ENCODE results near the gene ATP10A. TPM values are rescaled to one million over a fixed set of nuclear protein-coding genes. Genes with fewer than 3 reads are reported as not detected.

The ATP10A gene
- total RNA-seq, 2 donors from 2014 or later = 5.6 to 14.3 TPM

DNA sequence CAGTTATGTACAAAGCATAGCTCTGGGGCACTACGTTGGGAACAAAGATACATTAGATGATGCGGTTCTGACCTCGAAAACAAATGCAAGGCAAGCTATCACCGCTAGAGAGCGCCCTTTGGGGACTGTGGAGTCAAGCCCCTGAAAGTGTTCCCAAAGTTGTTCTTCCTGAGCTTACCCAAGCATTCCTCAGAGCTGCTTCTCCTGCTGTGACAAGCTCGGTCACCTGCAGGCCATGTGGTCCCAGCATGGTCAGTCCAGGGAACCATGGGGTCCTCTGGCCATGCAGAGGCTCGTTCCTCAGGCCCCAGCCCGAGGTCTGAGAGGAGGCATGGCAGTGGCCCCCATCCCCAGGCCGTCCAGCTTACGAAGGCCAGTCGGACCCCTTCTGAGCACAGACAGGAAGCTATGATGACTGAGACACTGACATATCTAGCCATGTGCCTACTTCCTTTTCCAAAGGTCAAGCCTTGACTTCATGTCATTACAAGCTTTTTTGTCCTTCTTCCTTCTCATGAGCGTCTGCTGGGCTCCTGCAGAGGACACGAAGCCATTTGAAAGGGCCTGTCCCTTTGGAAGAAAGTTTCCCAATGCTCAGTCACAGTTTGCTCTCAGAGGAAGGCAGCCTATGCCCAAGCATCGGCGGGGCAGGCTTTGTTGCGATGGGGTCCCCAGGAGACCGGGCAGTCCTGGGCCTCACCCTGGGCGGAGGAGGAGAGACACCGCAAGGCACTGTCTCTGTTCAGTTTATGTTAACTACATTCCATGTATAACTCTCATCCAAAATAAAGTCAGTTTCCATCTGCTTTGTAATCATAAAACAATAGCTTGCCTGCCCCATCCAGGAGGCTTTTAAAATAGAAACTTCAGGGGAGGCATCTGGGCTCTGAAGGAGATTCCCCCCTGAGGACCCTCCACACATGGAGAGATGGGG, 79.3 kb downstream of the ATP10A start:
- TF ChIP-seq POLR2A (IDR thresholded peaks at IDR 0.05) (no peak), POLR2AphosphoS5 (IDR thresholded peaks at IDR 0.05) (no peak), CTCF (IDR thresholded peaks at IDR 0.05) (no peak)
- H3K4me1 ChIP-seq (replicated peaks) = peaks cover 11% of the 10 kb centered on the region
- H3K27me3 ChIP-seq (replicated peaks; ENCODE audit: insufficient read depth) = no peaks in the 10 kb centered on the region
- WGBS = 77% methylated on average over 19 of the region's 19 CpGs
- H3K36me3 ChIP-seq = no peaks in the 10 kb centered on the region
- intact Hi-C loops (cut with DNase I) = loop anchor here (5.0 kb wide), 1 partner anchor 47 kb away; no protein-coding TSS in a partner anchor
- no peak for DNase-seq (ENCODE audit: low spot score)
- no peak overlapping the region for H3K4me3 ChIP-seq
- no peaks in the 10 kb centered on the region for H3K9me3 ChIP-seq
- no peak overlapping the region for H3K27ac ChIP-seq

GRCh38 chr15:25783134-25783533, 80.0 kb downstream of the ATP10A start:
- DNase-seq (ENCODE audit: low spot score) = no peak
- Histone ChIP-seq H3K27ac (no peak overlapping the region), H3K27me3 (replicated peaks; ENCODE audit: insufficient read depth) (no peaks in the 10 kb centered on the region), H3K4me1 (replicated peaks) (peaks cover 10% of the 10 kb centered on the region), H3K36me3 (no peaks in the 10 kb centered on the region), H3K4me3 (no peak overlapping the region), H3K9me3 (no peaks in the 10 kb centered on the region)
- intact Hi-C loops (cut with DNase I) = loop anchor here (5.0 kb wide), 1 partner anchor 46 kb away; no protein-coding TSS in a partner anchor
- 85% methylated on average over 3 of the region's 3 CpGs for WGBS
- TF ChIP-seq POLR2AphosphoS5 (IDR thresholded peaks at IDR 0.05) (no peak), CTCF (IDR thresholded peaks at IDR 0.05) (no peak), POLR2A (IDR thresholded peaks at IDR 0.05) (no peak)

- DNase-seq (ENCODE audit: low spot score) = no peak
- peak overlapping the region; percentile 43 to 69 for H3K27ac ChIP-seq
- H3K36me3 ChIP-seq = no peaks in the 10 kb centered on the region
- H3K4me3 ChIP-seq = no peak overlapping the region
- TF ChIP-seq POLR2AphosphoS5 (IDR thresholded peaks at IDR 0.05) = peak; percentile 77
- no peak for TF ChIP-seq POLR2A (IDR thresholded peaks at IDR 0.05)
- TF ChIP-seq CTCF (IDR thresholded peaks at IDR 0.05) = no peak
- no peaks in the 10 kb centered on the region for H3K27me3 ChIP-seq (replicated peaks; ENCODE audit: insufficient read depth)
- WGBS = 83% methylated on average over 28 of the region's 28 CpGs
- peaks cover 4% of the 10 kb centered on the region for H3K4me1 ChIP-seq (replicated peaks)
- intact Hi-C loops (cut with DNase I) = loop anchor here (5.0 kb wide), 1 partner anchor 43 kb away; no protein-coding TSS in a partner anchor
- no peaks in the 10 kb centered on the region for H3K9me3 ChIP-seq
Measured at GRCh38 chr15:25780479-25781255, 82.5 kb downstream of the ATP10A start.

GRCh38 chr15:25778161-25778560, 85.0 kb downstream of the ATP10A start:
- no peaks in the 10 kb centered on the region for H3K9me3 ChIP-seq
- DNase-seq (ENCODE audit: low spot score) = no peak
- no peaks in the 10 kb centered on the region for H3K27me3 ChIP-seq (replicated peaks; ENCODE audit: insufficient read depth)
- 62% methylated on average over 1 of the region's 1 CpG for WGBS
- TF ChIP-seq POLR2AphosphoS5 (IDR thresholded peaks at IDR 0.05) = no peak
- TF ChIP-seq CTCF (IDR thresholded peaks at IDR 0.05) = no peak
- TF ChIP-seq POLR2A (IDR thresholded peaks at IDR 0.05) = no peak
- peaks cover 4% of the 10 kb centered on the region for H3K4me1 ChIP-seq (replicated peaks)
- intact Hi-C loops (cut with DNase I) = no loop called here
- no peak overlapping the region for H3K4me3 ChIP-seq
- H3K36me3 ChIP-seq = no peaks in the 10 kb centered on the region
- no peak overlapping the region for H3K27ac ChIP-seq
